HepG2 (cell line): ENCODE results near the gene ZSWIM9. TPM values are rescaled to one million over a fixed set of nuclear protein-coding genes. Genes with fewer than 3 reads are reported as not detected.
A peak's percentile ranks its signal among the peaks of the same experiment; 100 is the strongest.

Experiments used
- CCDC6 ChIP-seq: sonication (generic); formaldehyde crosslinking; IDR thresholded peaks from 2 replicates; pipeline ENCODE4 v1.8.1; 2022; ENCODE audit warnings: mild to moderate bottlenecking, missing genetic modification reagents, moderate library complexity
- HINFP ChIP-seq: sonication (generic); formaldehyde crosslinking; IDR thresholded peaks from 2 replicates; pipeline ENCODE4 v1.4.0; 2020; ENCODE audit warnings: low read depth, mild to moderate bottlenecking, missing genetic modification reagents
- ISL2 ChIP-seq: sonication (generic); formaldehyde crosslinking; IDR thresholded peaks from 2 replicates; pipeline ENCODE4 v1.5.0; 2020; ENCODE audit warnings: missing genetic modification reagents
- RFXAP ChIP-seq: sonication (generic); formaldehyde crosslinking; IDR thresholded peaks from 2 replicates; pipeline ENCODE4 v1.4.0; 2020; ENCODE audit warnings: missing genetic modification reagents, borderline replicate concordance
- SIX1 ChIP-seq: sonication (generic); formaldehyde crosslinking; IDR thresholded peaks from 2 replicates; pipeline ENCODE4 v1.4.0; 2020; ENCODE audit warnings: missing genetic modification reagents, borderline replicate concordance
- TBX2 ChIP-seq: sonication (generic); formaldehyde crosslinking; IDR thresholded peaks from 2 replicates; pipeline ENCODE4 v1.5.0; 2020; ENCODE audit warnings: missing genetic modification reagents, mild to moderate bottlenecking, borderline replicate concordance
- TBX3 ChIP-seq: fragments of 450-650 bp; IDR thresholded peaks from 2 replicates; pipeline ENCODE4 v1.6.1; 2017; ENCODE audit warnings: antibody characterized with exemption, mild to moderate bottlenecking, inconsistent platforms, borderline replicate concordance
- THAP11 ChIP-seq: IDR thresholded peaks from 2 replicates; pipeline ENCODE4 v1.6.1; 2016; ENCODE audit warnings: missing biosample characterization, missing genetic modification reagents
- YY1 ChIP-seq: IDR thresholded peaks from 2 replicates; pipeline ENCODE4 v1.6.1; 2011; ENCODE audit warnings: low read length, low read depth, moderate library complexity, mild to moderate bottlenecking; ENCODE audit not compliant: insufficient read depth, insufficient replicate concordance
- ZFP36L2 ChIP-seq: sonication (generic); formaldehyde crosslinking; IDR thresholded peaks from 2 replicates; pipeline ENCODE4 v1.4.0; 2020; ENCODE audit warnings: missing genetic modification reagents
- ZNF296 ChIP-seq: sonication (generic); formaldehyde crosslinking; conservative IDR thresholded peaks from 2 replicates; pipeline ENCODE4 v1.5.0; 2020; ENCODE audit warnings: mild to moderate bottlenecking, missing genetic modification reagents
- ZNF34 ChIP-seq: sonication (generic); formaldehyde crosslinking; IDR thresholded peaks from 2 replicates; pipeline ENCODE4 v1.4.0; 2020; ENCODE audit warnings: mild to moderate bottlenecking, missing genetic modification reagents, borderline replicate concordance
- ZNF354B ChIP-seq: sonication (generic); formaldehyde crosslinking; IDR thresholded peaks from 2 replicates; pipeline ENCODE4 v1.8.0; 2022; ENCODE audit warnings: mild to moderate bottlenecking, missing genetic modification reagents
- ZNF484 ChIP-seq: sonication (generic); formaldehyde crosslinking; IDR thresholded peaks from 2 replicates; pipeline ENCODE4 v1.5.1; 2020; ENCODE audit warnings: mild to moderate bottlenecking, low read depth, missing genetic modification reagents, borderline replicate concordance
- ZNF670 ChIP-seq: sonication (generic); formaldehyde crosslinking; IDR thresholded peaks from 2 replicates; pipeline ENCODE4 v1.8.0; 2022; ENCODE audit warnings: mild to moderate bottlenecking, missing genetic modification reagents, borderline replicate concordance
- ZNF713 ChIP-seq: sonication (generic); formaldehyde crosslinking; IDR thresholded peaks from 2 replicates; pipeline ENCODE4 v1.4.0; 2020; ENCODE audit warnings: mild to moderate bottlenecking, missing genetic modification reagents
- polyA plus RNA-seq, 8 experiments: library from polyadenylated mRNA; depleted of rRNA in 3 of 8; stranded (reverse) in 7 of 8; unstranded in 1 of 8; fragments of >200 nt; fragmentation: Illumina TruSeq in 4 of 8; extraction: Trizol in 4 of 8; gene quantifications; 2 replicates each; pipeline versions ENCODE4 v1.2.1 to v1.2.3, GENCODE V29; 2011 to 2016; ENCODE audit warnings: low read depth in 4 of 8, missing spikeins in 1 of 8, mixed read lengths in 1 of 8; ENCODE audit not compliant: insufficient read depth in 1 of 8
- total RNA-seq, 5 experiments: library from RNA; depleted of rRNA; stranded (reverse); fragments of >200 nt; fragmentation: Illumina TruSeq; extraction: Trizol; gene quantifications; 2 replicates each; pipeline ENCODE4 v1.2.3, GENCODE V29; 2016; ENCODE audit warnings: low read depth in 1 of 5
- TF ChIP-seq, protein P1 (sequence below): IDR thresholded peaks from 2 replicates; pipeline ENCODE4 v1.6.1; 2016; ENCODE audit warnings: mild to moderate bottlenecking, missing biosample characterization, missing genetic modification reagents
- TF ChIP-seq, protein P2 (sequence below): sonication (generic); formaldehyde crosslinking; IDR thresholded peaks from 2 replicates; pipeline ENCODE4 v1.4.0; 2020; ENCODE audit warnings: missing genetic modification reagents, mild to moderate bottlenecking, borderline replicate concordance
- TF ChIP-seq, protein P3 (sequence below): sonication (generic); formaldehyde crosslinking; IDR thresholded peaks from 2 replicates; pipeline ENCODE4 v1.4.0; 2020; ENCODE audit warnings: missing genetic modification reagents, borderline replicate concordance

Gene ZSWIM9
- total and polyA plus RNA-seq, 2 of the 13 experiments (the other 11 are each of a cell fraction or from before 2014, with no cell fraction given) = 0.18 to 1.1 TPM

DNA sequence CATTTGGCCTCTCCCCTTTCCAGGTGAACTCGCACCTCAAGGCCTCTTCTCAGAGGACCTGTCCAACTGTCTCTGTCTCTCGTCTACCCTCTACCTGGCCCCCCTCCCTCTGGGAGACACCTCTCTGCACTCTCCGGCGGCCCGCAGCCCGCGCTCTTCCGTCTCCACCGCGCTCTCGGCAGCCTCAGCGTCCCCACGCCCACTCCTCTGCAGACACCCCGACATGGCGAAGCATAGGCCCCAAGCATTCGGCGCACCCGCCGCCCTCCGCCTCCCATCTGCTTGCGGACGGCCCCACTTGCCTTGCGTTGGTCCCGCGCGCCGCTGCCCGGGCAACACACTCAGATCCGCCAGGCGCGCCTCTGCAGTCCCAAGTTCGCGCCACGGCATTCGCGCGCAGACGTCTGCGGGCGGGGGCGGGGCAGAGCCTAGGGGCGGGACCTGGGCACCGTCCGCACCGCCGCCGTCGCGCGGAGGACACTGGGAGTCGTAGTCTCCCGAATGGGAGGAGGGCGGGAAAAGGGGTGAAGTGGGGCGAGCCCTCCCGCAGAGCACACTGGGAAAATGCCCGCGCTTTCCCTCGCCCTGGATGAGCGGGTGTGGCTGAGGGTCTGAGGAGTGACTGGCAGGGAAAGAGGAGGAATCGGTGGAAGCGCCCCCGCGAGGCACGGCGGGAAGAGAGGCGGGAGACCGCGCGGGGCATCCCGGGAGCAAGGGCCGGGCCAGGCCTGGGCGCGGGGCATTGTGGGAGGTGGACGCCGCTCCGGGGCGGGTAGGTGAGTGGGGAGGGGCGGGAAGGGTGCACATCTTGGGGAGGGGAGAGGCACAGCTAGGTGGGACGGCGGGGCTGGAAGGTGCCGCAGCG lies at the start of gene ZSWIM9, which contains the start of gene LIG1 (continued):
- TF ChIP-seq HINFP (CRISPR knock-in tag) = peak; percentile 54; the same call in 1 of the 2 replicates
- TF ChIP-seq, protein P1, sequence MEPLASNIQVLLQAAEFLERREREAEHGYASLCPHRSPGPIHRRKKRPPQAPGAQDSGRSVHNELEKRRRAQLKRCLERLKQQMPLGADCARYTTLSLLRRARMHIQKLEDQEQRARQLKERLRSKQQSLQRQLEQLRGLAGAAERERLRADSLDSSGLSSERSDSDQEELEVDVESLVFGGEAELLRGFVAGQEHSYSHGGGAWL = peak; percentile 58; the same call in 1 of the 2 replicates
- TF ChIP-seq ZNF34 (CRISPR knock-in tag) = no peak
- TF ChIP-seq ZNF484 (CRISPR knock-in tag) = no peak; the same call in 1 of the 2 replicates
- 0 out of 2 replicates have a peak, but pooled peaks have one; percentile 15 for TF ChIP-seq ISL2 (CRISPR knock-in tag)
- TF ChIP-seq TBX2 (CRISPR knock-in tag) = peak; percentile 80
- TF ChIP-seq ZFP36L2 = no peak
- TF ChIP-seq, protein P2, sequence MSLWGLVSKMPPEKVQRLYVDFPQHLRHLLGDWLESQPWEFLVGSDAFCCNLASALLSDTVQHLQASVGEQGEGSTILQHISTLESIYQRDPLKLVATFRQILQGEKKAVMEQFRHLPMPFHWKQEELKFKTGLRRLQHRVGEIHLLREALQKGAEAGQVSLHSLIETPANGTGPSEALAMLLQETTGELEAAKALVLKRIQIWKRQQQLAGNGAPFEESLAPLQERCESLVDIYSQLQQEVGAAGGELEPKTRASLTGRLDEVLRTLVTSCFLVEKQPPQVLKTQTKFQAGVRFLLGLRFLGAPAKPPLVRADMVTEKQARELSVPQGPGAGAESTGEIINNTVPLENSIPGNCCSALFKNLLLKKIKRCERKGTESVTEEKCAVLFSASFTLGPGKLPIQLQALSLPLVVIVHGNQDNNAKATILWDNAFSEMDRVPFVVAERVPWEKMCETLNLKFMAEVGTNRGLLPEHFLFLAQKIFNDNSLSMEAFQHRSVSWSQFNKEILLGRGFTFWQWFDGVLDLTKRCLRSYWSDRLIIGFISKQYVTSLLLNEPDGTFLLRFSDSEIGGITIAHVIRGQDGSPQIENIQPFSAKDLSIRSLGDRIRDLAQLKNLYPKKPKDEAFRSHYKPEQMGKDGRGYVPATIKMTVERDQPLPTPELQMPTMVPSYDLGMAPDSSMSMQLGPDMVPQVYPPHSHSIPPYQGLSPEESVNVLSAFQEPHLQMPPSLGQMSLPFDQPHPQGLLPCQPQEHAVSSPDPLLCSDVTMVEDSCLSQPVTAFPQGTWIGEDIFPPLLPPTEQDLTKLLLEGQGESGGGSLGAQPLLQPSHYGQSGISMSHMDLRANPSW (CRISPR knock-in tag) = no peak; the same call in 1 of the 2 replicates
- peak; percentile 96 for TF ChIP-seq THAP11 (CRISPR knock-in tag)
- TF ChIP-seq RFXAP (CRISPR knock-in tag) = 0 out of 2 replicates have a peak, but pooled peaks have one; percentile 22
- no peak for TF ChIP-seq ZNF670 (CRISPR knock-in tag)
- no peak for TF ChIP-seq ZNF296 (CRISPR knock-in tag)
- TF ChIP-seq TBX3 = 0 out of 2 replicates have a peak, but pooled peaks have one; percentile 30
- TF ChIP-seq ZNF354B (CRISPR knock-in tag) = no peak
- TF ChIP-seq ZNF713 (CRISPR knock-in tag) = peak; percentile 84; the same call in 1 of the 2 replicates
- TF ChIP-seq, protein P3, sequence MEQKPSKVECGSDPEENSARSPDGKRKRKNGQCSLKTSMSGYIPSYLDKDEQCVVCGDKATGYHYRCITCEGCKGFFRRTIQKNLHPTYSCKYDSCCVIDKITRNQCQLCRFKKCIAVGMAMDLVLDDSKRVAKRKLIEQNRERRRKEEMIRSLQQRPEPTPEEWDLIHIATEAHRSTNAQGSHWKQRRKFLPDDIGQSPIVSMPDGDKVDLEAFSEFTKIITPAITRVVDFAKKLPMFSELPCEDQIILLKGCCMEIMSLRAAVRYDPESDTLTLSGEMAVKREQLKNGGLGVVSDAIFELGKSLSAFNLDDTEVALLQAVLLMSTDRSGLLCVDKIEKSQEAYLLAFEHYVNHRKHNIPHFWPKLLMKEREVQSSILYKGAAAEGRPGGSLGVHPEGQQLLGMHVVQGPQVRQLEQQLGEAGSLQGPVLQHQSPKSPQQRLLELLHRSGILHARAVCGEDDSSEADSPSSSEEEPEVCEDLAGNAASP (CRISPR knock-in tag) = 0 out of 2 replicates have a peak, but pooled peaks have one; percentile 40
- TF ChIP-seq YY1 = peak; percentile 53
- TF ChIP-seq CCDC6 = peak; percentile 89; the same call in 1 of the 2 replicates
- TF ChIP-seq SIX1 (CRISPR knock-in tag) = no peak
